Tibial nerve (tissue), 4 donors: ENCODE measurements around the gene MARS1. TPM values are rescaled to one million over a fixed set of nuclear protein-coding genes. Genes with fewer than 3 reads are reported as not detected.
"Not testable (repeated sequence)": the region's sequence is repeated elsewhere in the genome, so short reads cannot be mapped to it uniquely, and the experiment has no call there.

Experiments used
- DNase-seq, 2 donors: peaks; one replicate each; pipeline ENCODE4 v3.0.0-alpha.2; 2019; ENCODE audit warnings: low spot score in 2 of 2
- H3K27ac ChIP-seq, 4 donors: fragments of 200-600 bp; sonication (generic) in 3 of 4; one replicate each; pipeline ENCODE4 v1.5.1; 2017 to 2019; ENCODE audit warnings: mild to moderate bottlenecking in 1 of 4
- H3K27me3 ChIP-seq, 2 donors: fragments of 200-600 bp; sonication (generic) in 1 of 2; one replicate each; pipeline versions ENCODE4 v1.5.1 to v1.6.0; 2017 to 2019
- H3K36me3 ChIP-seq, 3 donors: fragments of 200-600 bp; sonication (generic); one replicate each; pipeline ENCODE4 v1.5.1; 2018 to 2019
- H3K4me1 ChIP-seq, 4 donors: fragments of 200-600 bp; sonication (generic) in 3 of 4; one replicate each; pipeline ENCODE4 v1.5.1; 2017 to 2019
- H3K4me3 ChIP-seq, 4 donors: fragments of 200-600 bp; sonication (generic) in 3 of 4; one replicate each; pipeline ENCODE4 v1.5.1; 2017 to 2019; ENCODE audit warnings: mild to moderate bottlenecking in 1 of 4, moderate library complexity in 1 of 4
- H3K9me3 ChIP-seq, 4 donors: fragments of 200-600 bp; sonication (generic) in 3 of 4; one replicate each; pipeline ENCODE4 v1.5.1; 2017 to 2019
- EP300 ChIP-seq, 2 donors: sonication (generic); formaldehyde crosslinking; IDR thresholded peaks; one replicate each; pipeline ENCODE4 v1.6.1; 2017; ENCODE audit warnings: antibody characterized with exemption in 2 of 2, mild to moderate bottlenecking in 1 of 2
- POLR2A ChIP-seq, 2 donors: fragments of 450-650 bp; IDR thresholded peaks; one replicate each; pipeline ENCODE4 v1.6.1; 2017; ENCODE audit warnings: antibody characterized with exemption in 2 of 2, mild to moderate bottlenecking in 2 of 2, moderate library complexity in 2 of 2
- WGBS, 2 donors: methylation state at CpG; one replicate each; pipeline ENCODE4 v1.1.5; 2018; 5-methylcytosine and 5-hydroxymethylcytosine counted together
- total RNA-seq, 4 donors: library from RNA; depleted of rRNA; stranded (reverse); fragments of >200 nt; gene quantifications; one replicate each; pipeline ENCODE4 v1.1.0, GENCODE V29; 2016
- TF ChIP-seq, protein P1 (sequence below), 5 experiments: fragments of 200-600 bp in 3 of 5; fragments of 450-650 bp in 2 of 5; sonication (generic) in 3 of 5; IDR thresholded peaks; one replicate each; pipeline ENCODE4 v1.5.1; 2016 to 2019; ENCODE audit warnings: antibody characterized with exemption in 5 of 5, mild to moderate bottlenecking in 3 of 5, moderate library complexity in 2 of 5

Gene MARS1
- total RNA-seq, 4 donors from 2014 or later: 53.5 to 101 (median 74.2) TPM

DNA sequence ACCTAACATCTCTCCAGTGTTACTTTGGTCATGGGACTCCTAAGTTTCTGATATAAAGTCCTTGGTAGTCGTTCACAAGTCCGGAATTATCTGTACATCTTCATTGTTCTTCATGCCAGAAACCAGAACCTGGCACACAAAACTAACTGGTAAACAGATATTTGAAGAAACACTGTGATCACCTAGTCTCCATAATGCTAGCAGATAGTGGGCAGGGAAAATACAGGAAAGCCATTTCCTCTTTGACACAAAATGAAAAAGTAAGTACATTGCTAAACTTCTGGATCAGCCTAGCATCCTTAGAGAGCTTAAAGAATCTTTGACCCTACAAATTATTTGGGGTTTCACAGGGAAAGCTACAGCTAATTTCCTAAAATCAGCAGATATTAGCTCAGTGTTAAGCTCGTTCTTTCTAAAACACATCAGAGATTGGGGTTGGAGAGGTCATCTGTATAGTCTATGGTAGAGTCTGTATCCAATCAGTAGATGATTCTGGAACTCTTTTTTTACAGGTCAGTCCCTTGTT is 27.6 kb downstream of the MARS1 start:
- peaks cover 5 to 70% (median 45%) of the 10 kb centered on the region in 3 donors for H3K36me3 ChIP-seq
- no peaks in the 10 kb centered on the region for H3K9me3 ChIP-seq
- H3K4me1 ChIP-seq: peaks cover 0 to 34% (median 23%) of the 10 kb centered on the region in 4 donors
- no peak for DNase-seq
- WGBS, 2 donors: 76 to 84% methylated on average over 3 of the region's 3 CpGs
- no peak overlapping the region for H3K27ac ChIP-seq
- no peaks in the 10 kb centered on the region for H3K27me3 ChIP-seq
- TF ChIP-seq POLR2A (IDR thresholded peaks at IDR 0.05) (no peak), EP300 (IDR thresholded peaks at IDR 0.05) (no peak)
- TF ChIP-seq, protein P1, sequence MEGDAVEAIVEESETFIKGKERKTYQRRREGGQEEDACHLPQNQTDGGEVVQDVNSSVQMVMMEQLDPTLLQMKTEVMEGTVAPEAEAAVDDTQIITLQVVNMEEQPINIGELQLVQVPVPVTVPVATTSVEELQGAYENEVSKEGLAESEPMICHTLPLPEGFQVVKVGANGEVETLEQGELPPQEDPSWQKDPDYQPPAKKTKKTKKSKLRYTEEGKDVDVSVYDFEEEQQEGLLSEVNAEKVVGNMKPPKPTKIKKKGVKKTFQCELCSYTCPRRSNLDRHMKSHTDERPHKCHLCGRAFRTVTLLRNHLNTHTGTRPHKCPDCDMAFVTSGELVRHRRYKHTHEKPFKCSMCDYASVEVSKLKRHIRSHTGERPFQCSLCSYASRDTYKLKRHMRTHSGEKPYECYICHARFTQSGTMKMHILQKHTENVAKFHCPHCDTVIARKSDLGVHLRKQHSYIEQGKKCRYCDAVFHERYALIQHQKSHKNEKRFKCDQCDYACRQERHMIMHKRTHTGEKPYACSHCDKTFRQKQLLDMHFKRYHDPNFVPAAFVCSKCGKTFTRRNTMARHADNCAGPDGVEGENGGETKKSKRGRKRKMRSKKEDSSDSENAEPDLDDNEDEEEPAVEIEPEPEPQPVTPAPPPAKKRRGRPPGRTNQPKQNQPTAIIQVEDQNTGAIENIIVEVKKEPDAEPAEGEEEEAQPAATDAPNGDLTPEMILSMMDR (IDR thresholded peaks at IDR 0.05): no peak
- H3K4me3 ChIP-seq: no peak overlapping the region

DNA sequence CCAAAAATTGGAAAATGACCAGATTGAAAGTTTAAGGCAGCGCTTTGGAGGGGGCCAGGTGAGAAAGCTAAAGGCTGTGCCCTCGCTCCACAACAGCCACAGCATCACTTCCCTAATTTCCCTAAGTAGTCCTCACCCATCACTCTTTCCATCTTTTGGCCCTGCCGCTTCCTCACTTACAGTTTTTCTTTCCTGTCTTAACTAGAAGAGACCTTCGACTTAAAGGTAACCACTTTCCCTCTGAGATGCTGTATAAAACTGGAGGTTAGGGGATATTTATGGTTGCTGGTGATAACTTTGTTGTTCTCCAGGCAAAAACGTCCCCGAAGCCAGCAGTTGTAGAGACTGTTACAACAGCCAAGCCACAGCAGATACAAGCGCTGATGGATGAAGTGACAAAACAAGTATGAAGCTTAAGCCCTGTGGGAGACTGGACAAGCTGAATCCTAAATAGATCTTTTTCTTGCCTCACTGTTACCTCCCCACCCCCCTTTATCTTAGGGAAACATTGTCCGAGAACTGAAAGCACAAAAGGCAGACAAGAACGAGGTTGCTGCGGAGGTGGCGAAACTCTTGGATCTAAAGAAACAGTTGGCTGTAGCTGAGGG is 28.2 kb downstream of the MARS1 start:
- DNase-seq: no peak
- peaks cover 0 to 37% (median 25%) of the 10 kb centered on the region in 4 donors for H3K4me1 ChIP-seq
- H3K36me3 ChIP-seq: peaks cover 5 to 65% (median 40%) of the 10 kb centered on the region in 3 donors
- no peaks in the 10 kb centered on the region for H3K9me3 ChIP-seq
- H3K27ac ChIP-seq: peak overlapping the region in 1 of 4 donors; percentile 23
- H3K4me3 ChIP-seq: no peak overlapping the region
- no peak for TF ChIP-seq POLR2A (IDR thresholded peaks at IDR 0.05)
- WGBS, 2 donors: 78 to 82% methylated on average over 11 of the region's 11 CpGs
- H3K27me3 ChIP-seq: no peaks in the 10 kb centered on the region

DNA sequence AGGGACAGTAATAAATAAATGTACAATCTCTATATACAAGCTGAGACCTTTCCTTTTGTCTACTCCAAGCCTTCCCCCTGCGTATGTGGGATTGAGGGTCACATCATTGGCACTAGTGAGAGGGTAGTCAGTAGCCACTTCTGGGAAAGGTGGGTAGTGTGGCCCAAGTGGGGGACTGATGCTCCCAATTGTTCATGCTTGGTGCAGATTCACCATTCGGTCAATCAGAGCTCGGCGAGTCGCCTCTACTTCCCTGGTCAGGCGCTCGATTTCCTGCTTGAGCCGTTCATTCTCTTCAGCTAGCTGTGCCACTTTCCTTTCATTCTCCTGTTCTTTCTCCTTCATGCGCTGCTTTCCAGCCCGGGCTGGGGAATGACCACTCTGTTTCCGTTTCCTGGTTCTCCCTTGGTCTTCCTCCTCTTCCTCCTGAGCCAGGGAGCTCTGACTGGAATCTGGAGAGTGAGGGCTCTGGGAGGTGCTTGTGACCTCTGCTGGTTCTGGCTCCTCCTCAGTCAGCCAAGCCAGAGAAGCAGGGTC is 28.8 kb downstream of the MARS1 start:
- Histone ChIP-seq H3K36me3 (peaks cover 5 to 58% (median 38%) of the 10 kb centered on the region in 3 donors), H3K9me3 (no peaks in the 10 kb centered on the region), H3K27ac (peak overlapping the region in 2 of 4 donors; percentile 23 to 100), H3K4me1 (peaks cover 0 to 44% (median 31%) of the 10 kb centered on the region in 4 donors), H3K4me3 (no peak overlapping the region), H3K27me3 (no peaks in the 10 kb centered on the region)
- DNase-seq: no peak
- no peak for TF ChIP-seq EP300 (IDR thresholded peaks at IDR 0.05)
- TF ChIP-seq, protein P1 (IDR thresholded peaks at IDR 0.05): no peak
- TF ChIP-seq POLR2A (IDR thresholded peaks at IDR 0.05): no peak
- 86 to 87% methylated on average over 11 of the region's 11 CpGs for WGBS, 2 donors

DNA sequence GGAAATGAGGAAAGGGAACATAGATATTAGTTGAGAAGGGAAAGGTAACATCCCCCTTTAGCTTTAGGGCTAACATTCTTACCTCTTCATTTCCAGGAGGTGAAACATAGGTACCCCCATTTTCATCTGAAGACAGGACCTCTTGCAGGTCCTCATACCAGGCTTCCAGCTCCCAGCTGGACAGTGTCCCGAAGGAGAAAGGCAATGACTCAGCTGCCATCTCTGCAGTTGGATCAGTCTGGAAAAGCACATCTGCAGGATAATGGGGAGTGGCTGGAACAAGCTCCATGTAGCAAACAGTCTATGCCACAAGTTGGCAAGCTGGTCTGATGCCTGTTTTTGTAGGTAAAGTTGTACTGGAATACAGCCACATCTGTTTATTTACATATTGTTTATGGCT is 29.3 kb downstream of the MARS1 start:
- no peak overlapping the region for H3K4me3 ChIP-seq
- peaks cover 5 to 53% (median 35%) of the 10 kb centered on the region in 3 donors for H3K36me3 ChIP-seq
- peak overlapping the region in 2 of 4 donors; percentile 23 to 100 for H3K27ac ChIP-seq
- peaks cover 0 to 49% (median 36%) of the 10 kb centered on the region in 4 donors for H3K4me1 ChIP-seq
- no peaks in the 10 kb centered on the region for H3K9me3 ChIP-seq
- DNase-seq: no peak
- 35 to 86% methylated on average over 1 of the region's 1 CpG for WGBS, 2 donors
- TF ChIP-seq, protein P1 (IDR thresholded peaks at IDR 0.05): no peak
- no peak for TF ChIP-seq EP300 (IDR thresholded peaks at IDR 0.05)
- TF ChIP-seq POLR2A (IDR thresholded peaks at IDR 0.05): no peak
- no peaks in the 10 kb centered on the region for H3K27me3 ChIP-seq

DNA sequence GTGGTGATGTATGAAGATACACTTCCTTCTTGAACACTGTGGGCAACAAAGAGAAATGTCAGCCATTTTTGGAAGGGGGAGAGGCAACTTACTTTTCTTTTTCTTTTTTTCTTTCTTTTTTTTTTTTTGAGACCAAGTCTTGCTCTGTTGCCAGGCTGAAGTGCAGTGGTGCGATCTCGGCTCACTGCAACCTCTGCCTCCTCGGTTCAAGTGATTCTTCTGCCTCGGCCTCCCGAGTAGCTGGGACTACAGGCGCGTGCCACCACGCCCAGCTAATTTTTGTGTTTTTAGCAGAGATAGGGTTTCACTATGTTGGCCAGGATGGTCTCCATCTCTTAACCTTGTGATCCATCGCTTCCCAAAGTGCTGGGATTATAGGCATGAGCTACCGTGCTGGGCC is 29.9 kb downstream of the MARS1 start:
- peaks cover 0 to 51% (median 37%) of the 10 kb centered on the region in 4 donors for H3K4me1 ChIP-seq
- H3K27me3 ChIP-seq, H3K9me3 ChIP-seq, DNase-seq: not testable (repeated sequence)
- peak overlapping the region in 3 of 4 donors; percentile 98 to 100 (median 100) for H3K27ac ChIP-seq
- peaks cover 5 to 48% (median 29%) of the 10 kb centered on the region in 3 donors for H3K36me3 ChIP-seq
- peak overlapping the region in 1 of 4 donors; percentile 84 for H3K4me3 ChIP-seq
- 87 to 88% methylated on average over 10 of the region's 10 CpGs for WGBS, 2 donors
